ENCODE results near the gene FAM209B.
"Not testable (repeated sequence)": the region's sequence is repeated elsewhere in the genome, so short reads cannot be mapped to it uniquely, and the experiment has no call there.

Gene FAM209B

DNA sequence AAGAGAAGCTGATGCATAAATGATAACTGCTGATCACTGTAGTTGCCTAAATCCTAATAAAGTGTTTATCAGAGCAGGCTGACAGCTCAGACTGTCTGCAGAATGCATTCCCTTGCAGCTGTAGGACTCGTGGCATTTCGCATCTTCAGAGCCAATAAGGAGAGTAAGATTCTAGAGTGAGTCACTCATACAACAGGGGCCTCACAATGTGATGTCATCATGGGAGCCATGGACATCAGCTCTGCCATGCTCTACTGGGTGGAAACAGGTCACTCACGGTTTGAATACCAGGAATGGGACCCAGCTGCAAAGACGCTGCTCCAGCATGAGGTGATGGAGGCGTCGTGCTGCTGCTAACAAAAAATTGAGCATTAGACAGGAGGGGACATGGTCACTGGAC lies 7.4 kb downstream of the FAM209B start:
- no peak for DNase-seq (ENCODE audit: low spot score)

- DNase-seq (ENCODE audit: low spot score): no peak
Observed at GRCh38 chr20:56542489-56543030, 9.5 kb downstream of the FAM209B start.

DNA sequence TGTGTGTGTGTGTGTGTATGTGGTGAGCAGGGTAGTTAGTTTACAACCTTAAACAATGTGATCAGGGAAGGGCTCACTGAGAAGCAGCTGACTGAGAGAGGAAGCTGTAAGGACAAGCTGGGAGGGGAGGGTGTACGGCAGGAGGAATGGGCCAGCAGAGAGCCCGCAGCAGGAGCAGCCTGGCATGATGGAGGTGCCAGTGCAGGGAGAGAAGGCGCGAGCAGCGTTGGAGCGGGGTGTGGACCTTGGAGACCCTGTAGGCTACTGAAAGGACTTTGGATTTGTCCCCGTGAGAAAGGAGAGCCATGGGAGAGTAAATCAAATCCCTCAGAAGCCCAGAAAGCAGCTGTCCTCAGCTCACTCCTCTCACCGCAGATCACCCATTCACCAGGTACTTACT lies 18.5 kb downstream of the FAM209B start:
- DNase-seq (ENCODE audit: low spot score): no peak

- no peak for DNase-seq (ENCODE audit: low spot score)
Observed at GRCh38 chr20:56552911-56553629, 20.0 kb downstream of the FAM209B start.

DNA sequence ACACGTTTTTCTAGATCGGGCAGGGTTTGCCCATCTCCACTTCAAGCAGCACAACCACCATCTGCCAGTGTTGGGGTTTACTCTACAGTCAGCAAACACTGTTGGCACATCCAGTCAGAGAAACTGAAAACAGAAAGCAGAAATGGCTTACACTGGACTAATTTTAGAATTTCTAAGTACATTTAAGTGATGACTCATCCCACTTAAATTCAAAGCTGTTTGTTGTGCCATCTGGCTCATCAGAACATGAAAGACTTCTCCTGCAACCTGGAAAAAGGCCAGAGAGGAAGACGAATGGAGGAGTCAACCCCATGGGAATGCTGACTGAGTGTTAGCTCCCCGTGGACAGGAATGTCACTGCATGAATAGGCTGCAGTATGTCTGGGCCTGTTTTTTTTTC lies 21.8 kb downstream of the FAM209B start:
- no peak for DNase-seq (ENCODE audit: low spot score)

DNA sequence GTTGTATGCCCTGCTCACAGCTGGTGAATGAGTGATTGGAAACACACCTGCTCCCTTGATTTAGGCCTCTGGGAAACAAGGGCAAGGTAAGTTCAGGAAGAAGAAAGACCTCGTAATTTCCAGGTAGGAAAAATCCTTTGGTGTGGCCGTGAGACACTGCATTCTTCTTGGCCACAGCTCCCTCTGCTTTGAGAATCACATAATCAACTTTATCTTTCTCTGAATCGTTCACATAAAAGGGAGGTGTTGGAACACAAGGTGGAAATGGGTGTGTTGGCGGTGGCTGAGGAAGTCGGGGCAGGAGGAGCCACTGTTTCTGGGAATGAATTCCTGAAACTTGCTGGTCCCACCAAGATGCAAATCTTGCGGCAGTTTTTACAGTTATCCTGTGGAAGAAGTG lies 25.9 kb downstream of the FAM209B start:
- no peak for DNase-seq (ENCODE audit: low spot score)

DNA sequence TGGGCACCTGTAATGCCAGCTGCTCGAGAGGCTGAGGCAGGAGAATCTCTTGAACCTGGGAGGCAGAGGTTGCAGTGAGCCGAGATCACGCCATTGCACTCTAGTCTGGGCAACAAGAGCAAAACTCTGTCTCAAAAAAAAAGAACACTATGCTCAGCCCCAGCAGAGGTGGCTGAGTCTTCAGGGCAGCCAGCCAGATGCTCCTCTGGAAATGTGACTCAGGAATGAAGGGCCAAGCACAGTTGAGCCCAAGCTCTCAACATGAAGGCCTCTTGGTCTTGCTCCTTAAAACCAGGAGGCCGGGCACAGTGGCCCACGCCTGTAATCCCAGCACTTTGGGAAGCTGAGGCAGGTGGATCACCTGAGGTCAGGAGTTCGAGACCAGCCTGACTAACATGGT lies 31.5 kb downstream of the FAM209B start:
- not testable (repeated sequence) for DNase-seq (ENCODE audit: low spot score)

- DNase-seq (ENCODE audit: low spot score): no peak
Observed at GRCh38 chr20:56565511-56565910, 32.5 kb downstream of the FAM209B start.

- DNase-seq (ENCODE audit: low spot score): no peak
Observed at GRCh38 chr20:56566621-56567020, 33.6 kb downstream of the FAM209B start.

DNA sequence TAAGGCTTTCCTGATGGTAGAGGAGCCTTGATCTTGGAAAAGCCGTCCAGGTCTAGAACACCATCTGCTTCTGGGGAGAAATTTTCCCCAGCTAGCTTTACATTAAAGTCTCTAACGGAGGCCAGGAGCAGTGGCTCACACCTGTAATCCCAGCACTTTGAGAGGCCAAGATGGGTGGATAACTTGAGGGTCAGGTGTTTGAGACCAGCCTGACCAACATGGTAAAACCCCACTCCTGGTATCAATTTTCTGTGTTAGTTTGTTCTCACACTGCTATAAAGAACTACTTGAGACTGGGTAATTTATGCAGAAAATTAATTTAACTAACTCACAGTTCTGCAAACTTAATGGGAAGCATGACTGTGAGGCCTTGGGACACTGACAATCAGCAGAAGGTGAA lies 37.8 kb downstream of the FAM209B start:
- no peak for DNase-seq (ENCODE audit: low spot score)

DNA sequence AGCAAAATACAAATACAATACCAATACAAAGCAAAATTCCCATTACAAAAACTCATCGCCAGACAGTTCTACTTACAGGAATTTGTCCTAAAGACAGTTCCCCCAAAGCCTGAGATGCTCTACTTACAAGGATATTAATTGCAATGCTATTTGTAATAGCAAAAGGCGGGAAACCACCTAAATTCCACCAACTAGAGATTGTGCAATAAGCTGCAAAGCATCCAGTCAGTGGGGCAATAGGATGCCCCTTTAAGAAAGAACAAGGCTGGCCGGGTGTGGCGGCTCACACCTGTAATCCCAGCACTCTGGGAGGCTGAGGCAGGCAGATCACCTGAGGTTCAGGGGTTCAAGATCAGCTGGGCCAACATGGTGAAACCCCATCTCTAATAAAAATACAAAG lies 39.1 kb downstream of the FAM209B start:
- no peak for DNase-seq (ENCODE audit: low spot score)

DNA sequence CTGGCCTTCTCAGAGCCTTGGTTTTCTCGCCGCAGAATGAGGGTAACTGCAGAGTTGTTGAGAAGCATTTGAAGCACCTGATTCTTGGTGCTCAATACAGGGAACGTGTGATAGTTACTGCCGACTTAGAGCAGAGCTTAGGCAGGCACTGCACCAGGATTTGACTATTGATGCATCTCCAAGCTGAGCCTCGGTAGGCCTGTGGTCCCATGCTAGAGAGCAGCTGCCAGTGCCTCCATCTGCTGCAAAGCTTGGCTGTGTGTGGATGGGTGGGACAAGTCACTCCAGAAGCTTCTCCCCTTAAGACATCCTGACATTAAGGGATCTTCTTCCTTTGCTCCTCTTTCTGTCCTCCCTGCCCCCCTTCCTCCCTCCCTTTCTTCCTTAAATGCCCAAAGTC lies 40.9 kb downstream of the FAM209B start:
- no peak for DNase-seq (ENCODE audit: low spot score)

DNA sequence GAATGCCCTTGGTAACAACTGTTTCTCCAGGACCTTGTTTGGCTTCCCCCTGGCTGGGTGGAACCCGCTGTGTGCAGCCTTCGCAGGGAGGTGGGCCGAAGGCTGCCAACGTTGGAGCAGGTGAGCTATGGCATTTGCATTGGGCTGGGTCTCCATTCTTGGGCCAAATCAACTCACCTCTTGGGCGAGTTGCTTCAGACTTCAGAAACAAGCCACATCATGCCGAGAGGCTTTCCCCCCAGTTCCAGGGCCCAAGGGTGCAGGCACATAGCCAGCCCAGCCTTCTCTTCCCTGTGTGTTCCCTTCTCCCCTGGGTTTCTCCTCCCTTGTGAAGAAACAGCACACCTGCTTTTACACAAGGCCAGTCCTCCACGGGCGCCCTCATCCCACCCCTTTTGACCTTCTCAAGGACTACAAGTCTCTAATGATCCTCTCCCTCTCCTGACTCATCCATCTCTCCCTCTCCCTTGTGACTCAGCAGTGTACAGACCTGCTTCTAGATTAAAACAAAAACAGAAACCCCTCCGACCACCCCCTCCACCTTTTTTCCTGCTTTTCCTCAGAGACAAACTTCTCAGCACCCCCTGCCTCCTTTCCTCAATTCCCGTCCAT lies 41.6 kb downstream of the FAM209B start:
- no peak for DNase-seq (ENCODE audit: low spot score)

- DNase-seq (ENCODE audit: low spot score): no peak
Observed at GRCh38 chr20:56575157-56575556, 42.1 kb downstream of the FAM209B start.

DNA sequence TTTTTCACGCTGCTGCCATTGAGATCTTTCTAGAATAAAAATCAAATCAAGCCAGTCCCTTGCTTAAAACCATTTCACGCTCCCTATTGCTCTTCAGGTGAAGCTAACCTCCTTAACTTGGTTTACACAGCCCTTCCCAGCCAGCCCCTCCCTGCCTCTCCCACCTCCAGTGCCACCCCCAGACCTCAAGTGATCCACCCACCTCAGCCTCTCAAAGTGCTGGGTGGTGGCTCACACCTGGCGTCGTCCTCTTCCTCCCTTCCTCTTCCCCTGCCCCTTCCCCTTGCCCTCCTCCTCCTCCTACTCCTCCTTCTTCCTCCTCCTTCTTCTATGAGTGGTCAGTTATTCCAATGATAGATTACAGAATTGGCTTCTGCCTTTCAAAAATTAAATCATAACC lies 42.9 kb downstream of the FAM209B start:
- DNase-seq (ENCODE audit: low spot score): no peak

- DNase-seq (ENCODE audit: low spot score): no peak
Observed at GRCh38 chr20:56579301-56579710, 46.3 kb downstream of the FAM209B start.

DNA sequence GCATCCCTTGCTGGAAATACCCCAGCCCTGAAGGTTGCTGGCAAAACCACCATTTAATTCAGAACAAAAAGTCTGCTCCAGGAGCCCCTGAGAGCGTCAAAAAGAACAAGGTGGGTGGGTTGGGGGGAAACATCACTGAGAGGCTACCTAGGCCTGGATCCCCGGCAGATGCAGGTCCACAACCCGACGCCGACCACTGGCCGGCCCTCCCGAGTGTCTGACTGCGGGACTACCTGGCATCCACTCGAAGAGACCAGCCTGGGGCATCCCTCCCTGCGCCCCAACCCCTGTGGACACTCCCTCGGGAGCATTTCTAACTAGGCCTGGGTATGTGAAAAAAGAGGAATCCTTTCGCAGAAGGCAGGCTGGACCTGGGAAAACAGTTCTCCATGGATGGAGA lies 47.2 kb downstream of the FAM209B start:
- DNase-seq (ENCODE audit: low spot score): no peak

DNA sequence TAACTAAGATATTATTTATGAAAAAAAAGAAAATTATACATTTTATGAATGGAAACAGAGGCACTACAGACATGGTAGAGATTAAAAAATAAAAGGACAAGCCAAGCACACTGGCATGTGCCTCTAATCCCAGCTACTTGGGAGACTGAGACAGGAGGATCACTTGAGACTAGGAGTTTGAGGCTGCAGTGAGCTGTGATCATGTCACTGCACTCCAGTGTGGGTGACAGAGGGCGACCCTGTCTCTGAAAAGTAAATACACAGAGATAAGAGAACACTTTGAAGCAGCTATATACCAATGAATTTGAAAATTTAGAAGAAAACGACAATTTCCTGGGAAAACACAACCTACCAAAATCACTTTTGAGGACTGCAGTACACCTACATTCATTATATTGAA lies 48.7 kb downstream of the FAM209B start:
- no peak for DNase-seq (ENCODE audit: low spot score)

- no peak for DNase-seq (ENCODE audit: low spot score)
Observed at GRCh38 chr20:56582542-56582941, 49.5 kb downstream of the FAM209B start.

DNA sequence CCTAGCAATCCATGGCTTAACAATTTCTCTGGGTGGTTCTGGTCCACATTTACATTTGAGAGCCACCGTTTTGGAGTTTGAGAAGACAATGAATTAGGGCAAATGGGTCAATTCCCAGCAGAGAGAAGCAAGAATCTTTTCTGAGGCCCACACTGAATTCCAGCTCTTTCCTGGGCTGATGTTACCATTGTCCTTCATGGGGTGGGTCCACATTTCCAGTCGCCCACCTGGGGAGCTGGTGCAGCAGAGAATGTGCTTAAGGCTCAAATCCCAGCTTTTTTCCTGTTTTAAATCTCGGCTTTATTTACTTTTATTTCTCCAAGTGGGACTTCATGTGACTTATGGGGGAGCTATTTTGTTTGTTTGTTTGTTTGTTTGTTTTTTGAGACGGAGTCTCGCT lies 51.9 kb downstream of the FAM209B start:
- DNase-seq (ENCODE audit: low spot score): no peak
